Right hindlimb (tissue), 1 donor: ENCODE results near the gene ATP2A2.
"Not testable (repeated sequence)": the region's sequence is repeated elsewhere in the genome, so short reads cannot be mapped to it uniquely, and the experiment has no call there.

Experiments used
- DNase-seq: peaks from one replicate; pipeline ENCODE4 v3.0.0-alpha.2; 2018

ATP2A2 gene

DNA sequence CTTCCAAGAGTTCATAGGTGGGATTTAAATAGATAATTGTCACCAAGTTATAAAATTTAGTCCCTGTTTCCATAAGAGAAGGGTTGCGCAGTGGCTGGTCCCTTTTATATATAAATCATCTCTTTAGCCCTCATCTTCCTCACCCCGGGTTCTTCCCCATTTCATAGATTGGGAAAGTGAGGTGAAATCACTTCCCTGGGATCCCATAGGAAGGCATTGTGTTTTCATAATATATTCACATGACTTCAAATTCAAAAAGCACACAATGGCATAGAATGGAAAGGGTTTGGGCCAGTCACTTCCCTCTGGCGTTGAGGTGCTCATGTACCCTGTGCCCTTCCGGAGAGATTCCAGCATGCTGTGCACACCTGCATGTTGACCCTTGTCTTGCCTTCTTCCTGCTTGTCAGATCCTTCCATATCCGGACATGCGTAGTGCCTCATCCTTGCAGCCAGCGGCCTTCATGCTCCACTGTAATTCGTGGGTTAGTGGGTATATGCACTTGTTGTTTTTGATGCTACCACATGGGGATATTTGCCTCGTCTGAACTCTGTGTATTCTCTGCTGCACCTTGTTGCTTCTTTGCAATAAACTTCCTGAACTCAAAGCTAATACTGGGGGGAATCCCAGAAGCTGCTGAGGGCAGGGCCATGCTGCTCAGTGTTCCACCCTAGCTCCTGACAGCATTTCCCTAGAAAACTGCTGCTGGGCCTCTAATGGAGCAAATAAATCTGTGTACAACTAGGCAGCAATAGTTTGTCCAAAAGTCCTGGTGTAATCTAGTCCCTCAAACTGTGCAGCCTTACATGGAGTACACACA lies 62.9 kb downstream of the ATP2A2 start:
- no peak for DNase-seq

DNA sequence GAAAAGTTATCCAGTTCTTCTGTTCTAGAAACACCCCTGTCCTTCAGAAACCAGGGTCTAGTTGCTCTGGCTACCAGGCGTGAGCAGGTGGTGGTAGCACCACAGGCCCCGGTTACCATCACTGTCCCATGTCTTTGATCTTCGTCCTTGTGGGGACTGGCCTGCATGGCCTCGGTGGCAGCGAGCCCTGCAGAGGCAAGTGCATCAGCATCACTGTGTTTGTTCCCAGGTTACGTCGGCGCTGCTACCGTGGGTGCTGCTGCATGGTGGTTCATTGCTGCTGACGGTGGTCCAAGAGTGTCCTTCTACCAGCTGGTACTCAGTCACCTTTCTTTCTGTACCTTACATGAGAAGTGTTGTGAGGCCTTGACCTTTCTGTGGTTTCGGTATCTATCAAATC lies 63.6 kb downstream of the ATP2A2 start:
- DNase-seq: no peak

DNA sequence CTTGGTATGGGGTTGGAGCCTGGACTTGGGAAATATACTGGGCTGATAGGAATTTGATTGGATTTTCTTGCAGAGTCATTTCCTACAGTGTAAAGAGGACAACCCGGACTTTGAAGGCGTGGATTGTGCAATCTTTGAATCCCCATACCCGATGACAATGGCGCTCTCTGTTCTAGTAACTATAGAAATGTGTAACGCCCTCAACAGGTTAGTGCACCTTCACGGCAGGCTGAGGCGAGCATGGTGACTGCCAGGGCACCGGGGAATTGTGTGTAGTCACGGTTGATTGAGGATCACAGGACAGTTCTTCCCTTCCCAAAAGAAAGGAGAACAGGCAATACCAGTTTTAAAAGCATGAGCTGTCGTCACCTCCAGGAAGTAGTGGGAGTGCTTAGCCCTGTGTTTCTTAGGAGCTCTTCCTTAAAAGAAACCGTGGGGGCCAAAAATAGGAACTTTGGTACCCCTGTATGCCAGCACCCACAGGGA lies 64.2 kb downstream of the ATP2A2 start:
- DNase-seq: no peak

DNA sequence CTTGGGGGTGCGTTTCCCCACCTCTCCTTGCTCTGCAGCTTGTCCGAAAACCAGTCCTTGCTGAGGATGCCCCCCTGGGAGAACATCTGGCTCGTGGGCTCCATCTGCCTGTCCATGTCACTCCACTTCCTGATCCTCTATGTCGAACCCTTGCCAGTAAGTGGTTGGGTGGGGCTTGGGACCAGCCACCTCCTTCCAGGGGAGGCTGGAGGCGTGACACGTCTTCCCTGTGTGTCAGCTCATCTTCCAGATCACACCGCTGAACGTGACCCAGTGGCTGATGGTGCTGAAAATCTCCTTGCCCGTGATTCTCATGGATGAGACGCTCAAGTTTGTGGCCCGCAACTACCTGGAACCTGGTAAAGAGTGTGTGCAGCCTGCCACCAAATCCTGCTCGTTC lies 64.9 kb downstream of the ATP2A2 start:
- no peak for DNase-seq

DNA sequence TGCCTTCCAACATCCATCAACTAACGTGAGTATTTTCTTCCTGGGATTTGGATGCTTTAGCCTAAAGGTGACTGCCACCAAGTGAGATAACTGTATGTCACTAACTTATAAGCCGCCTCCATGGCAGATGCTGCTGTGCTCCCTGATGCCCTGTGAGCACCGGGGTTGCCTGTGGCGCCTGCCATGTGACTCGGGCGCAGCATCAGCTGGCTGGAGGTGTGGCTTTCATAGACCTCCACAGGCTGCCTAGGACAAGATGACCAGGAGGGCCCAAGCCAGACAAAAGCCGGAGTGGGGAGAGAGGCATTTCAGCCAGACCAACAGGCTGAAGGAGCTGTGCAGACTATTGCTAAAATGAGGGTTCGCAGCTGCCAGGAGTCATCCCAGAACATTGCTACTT lies 66.7 kb downstream of the ATP2A2 start:
- DNase-seq: no peak

DNA sequence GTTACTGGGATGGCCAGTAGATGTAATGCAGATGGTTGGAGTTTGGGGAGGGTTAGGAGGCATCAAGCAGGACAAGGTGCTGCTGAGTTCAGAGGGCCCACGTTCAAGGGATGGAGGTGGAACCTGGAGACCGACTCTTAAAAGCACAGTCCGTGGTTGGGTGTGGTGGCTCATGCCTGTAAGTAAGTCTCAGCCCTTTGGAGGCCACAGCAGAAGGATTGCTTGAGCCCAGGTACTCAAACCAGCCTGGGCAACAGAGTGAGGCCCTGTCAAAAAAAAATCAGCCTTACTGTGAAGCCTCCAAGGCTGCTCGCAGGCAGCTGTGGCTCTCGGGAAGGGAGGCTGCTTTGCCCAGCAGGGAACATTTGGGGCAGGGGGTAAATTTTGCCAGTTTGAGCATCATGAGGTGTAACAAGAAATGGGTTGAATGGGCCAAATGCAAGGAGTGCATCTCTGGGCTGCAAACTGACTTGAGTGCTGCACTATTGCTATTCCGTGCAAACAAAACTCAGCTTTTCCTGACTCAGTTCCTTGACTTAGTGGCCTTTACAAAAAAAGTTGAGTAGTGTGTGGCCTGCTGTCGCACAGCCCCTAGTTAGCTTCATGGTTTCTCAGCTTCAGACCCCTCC lies 67.5 kb downstream of the ATP2A2 start:
- no peak for DNase-seq

DNA sequence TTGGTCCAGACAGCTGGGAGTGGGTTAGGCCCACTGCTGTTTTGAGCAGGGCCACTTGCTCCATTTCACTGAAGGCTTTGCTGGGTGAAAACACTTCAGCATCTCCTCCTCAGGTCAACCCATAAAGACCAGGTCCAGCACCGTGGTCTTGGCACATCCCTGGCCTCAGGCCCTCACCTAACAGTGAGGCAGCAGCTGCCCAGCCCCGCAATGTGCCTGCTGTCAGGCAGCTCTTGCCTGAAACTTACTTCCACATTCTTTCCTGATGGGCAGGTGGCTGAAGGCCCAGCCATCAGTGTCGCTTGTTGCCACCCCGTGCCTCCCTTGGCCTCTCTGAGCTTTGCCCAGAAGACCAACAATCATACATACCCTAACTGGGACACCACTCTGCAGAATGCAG lies 68.0 kb downstream of the ATP2A2 start:
- DNase-seq: no peak

DNA sequence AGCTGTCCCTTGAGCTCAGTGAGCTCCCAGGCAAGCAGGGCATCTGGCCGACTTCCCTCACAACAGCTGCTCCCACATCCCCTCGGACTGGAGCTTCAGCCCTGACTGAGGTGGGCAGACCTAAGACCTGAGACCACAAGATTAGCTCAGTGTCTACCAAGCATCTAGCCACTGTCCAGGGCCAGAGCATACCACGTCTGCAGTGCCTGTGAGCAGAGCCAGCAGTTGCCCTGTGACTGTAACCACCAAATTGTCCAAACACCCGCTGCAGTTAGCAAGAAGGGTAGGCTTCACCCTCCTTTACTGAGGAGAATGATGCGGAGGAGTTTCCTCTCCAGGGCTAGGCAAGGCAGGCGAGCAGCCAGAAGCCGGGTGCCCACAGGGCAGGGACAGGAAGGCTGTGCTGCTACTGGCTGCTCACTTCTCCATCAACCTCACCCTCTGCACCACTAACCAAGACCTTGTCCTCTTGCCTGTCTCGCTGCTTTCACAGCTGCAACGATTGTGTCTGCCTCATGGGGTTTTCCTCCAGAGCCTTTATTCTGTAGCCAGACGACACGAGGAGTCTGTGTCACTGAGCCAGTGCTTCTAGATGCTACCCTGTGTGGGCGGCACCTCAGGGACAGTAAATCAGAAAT lies 68.6 kb downstream of the ATP2A2 start:
- DNase-seq: no peak

DNA sequence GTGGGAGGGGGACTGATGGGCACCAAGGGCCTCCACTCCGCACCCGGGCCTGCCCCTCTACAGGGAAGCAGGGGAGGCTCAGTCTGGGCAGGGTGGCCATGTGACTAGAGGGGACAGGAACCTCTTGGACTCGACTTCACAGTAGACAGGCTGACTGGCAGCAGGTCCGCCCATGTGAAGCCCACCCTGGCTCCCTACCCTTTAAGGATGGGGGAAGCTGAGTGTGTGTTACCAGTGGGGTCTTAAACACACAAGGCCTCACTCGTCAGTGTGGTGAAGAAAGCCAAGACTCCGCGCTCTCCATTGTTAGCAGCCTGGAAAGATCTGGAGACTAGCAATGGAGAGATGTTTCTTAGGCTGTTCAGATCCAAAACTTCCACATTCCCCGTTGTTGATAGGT lies 70.1 kb downstream of the ATP2A2 start:
- no peak for DNase-seq

DNA sequence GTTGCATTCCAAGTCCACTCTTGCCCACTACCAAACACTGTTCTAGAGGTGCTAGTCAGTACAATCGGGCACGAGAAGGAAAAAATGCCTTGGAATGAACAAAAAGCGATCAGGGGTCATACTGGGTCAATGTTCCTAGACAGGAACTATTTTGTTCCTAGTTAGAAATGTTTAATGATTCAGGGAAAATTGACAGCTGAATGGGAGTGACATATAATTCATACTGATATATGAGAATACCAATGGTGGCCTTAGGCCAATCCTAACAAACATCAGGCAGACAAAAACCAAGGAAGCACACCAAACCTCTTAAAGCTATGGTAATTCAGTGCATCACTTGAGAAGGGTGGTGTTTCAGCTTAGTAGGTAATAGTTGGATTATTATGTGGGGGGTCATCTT lies 71.4 kb downstream of the ATP2A2 start:
- DNase-seq: no peak

DNA sequence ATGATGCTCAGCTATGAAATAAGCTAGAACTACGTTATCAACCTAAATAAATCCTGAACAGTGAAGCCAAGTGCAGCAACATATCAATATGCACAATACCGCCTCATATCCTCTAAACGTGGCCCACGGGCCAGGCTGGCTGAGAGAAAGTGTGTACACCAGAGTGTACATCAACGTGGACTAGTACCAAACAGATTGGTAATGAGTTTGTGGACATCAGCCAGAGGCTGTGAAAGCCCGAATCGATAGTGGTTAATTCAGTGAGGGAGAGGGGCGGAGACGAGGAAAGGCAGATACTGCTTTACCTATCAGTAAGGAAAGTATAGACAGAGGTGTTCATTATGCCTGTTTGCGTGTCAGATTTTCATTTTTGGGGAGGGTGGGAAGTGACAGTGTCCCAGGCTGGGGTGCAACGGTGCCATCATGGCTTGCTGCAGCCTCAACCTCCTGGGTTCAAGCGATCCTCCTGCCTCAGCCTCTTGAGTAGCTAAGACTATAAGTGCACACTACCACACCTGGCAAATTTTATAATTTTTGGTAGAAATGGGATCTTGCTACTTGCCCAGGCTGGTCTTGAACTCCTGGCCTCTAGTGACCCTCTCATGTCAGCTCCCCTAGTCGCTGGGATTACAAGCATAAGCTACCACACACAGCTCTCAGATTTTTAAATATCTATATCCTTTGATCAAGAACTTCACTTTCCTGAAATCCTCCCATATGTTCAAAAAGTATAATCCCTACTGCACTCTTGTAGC lies 72.3 kb downstream of the ATP2A2 start:
- DNase-seq: no peak

DNA sequence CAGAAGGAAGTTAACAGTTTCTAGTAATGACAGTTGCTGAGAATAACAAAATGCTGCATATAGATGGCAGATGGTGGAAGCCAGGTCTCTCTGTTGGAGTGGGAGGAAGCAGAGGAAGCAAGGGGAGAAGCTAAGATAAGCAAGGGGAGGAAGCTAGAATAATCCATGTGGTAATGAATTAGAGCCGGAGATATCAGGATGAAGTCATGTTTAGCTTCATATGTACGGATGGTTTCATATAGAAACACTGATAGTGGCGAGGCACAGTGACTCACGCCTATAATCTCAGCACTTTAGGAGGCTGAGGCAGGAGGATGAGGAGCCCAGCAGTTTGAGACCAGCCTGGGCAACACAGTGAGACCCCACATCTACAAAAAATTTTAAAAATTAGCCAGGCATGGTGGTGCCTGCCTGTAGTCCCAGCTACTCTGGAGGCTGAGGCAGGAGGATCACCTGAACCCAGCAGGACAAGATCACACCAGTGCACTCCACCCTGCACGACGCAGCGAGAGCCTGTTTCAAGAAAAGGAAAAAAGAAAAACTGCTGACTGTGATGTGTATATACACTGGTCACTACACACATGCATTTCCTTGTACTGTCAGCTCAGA lies 73.2 kb downstream of the ATP2A2 start:
- DNase-seq: no peak

DNA sequence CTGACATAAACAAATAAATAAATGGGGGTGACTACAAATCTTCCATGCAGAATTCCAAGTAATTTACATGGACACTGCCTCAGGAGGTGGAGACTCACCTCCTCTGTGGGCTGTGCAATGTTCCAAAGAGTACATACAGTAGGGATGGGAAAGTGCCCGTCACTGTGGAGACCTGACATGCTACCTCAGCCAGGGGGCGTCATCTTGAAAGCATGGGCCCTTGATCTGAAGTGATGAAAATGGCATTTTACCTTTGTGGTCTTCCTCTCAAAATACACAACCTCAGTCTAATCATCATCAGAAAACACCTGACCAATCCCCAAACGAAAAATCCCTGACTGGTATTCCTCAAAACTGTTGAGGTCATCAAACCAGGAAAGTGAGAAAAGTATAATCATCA lies 74.0 kb downstream of the ATP2A2 start:
- no peak for DNase-seq

DNA sequence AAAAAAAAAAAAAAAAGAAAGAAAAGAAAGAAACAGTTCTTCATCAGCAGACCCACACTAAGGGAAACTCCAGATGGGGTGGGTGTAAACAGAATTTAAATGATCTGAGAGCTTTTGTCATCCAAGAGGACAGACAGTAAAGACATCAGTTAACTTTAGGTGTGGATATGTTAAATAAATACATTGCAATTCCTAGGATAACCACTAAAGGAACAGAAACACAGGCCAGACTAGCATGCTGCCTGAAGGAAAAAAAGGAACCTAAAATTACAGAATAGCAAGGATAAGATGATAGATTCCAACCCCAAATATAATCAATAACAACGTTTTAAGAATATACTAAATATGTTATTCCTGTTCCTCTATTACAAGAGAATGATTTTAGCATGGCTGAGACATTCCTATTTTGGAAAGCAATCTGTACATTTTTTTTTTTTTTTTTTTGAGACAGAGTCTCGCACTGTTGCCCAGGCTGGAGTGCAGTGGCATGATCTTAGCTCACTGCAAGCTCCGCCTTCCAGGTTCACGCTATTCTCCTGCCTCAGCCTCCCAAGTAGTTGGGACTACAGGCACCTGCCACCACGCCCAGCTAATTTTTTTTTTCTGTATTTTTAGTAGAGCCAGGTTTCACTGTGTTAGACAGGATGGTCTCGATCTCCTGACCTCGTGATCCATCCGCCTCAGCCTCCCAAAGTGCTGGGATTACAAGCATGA lies 77.5 kb downstream of the ATP2A2 start:
- DNase-seq: not testable (repeated sequence)

DNA sequence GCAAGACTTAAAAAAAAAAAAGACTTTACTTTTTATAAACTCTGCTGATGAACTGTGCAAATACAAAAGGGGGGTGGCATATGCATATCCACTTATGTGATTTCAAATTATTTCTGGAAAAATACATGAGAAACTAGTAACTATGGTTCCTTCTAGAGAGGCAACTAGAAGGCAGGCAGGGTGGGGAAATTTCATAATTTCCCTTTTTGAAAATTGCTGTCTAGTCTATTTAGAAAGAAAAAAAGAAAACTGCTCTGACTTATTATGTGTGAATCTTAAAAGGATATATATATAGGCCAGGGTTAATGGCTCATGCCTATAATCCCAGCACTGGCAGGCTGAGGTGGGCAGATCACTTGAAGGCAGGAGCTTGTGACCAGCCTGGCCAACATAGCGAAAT lies 80.2 kb downstream of the ATP2A2 start:
- no peak for DNase-seq

DNA sequence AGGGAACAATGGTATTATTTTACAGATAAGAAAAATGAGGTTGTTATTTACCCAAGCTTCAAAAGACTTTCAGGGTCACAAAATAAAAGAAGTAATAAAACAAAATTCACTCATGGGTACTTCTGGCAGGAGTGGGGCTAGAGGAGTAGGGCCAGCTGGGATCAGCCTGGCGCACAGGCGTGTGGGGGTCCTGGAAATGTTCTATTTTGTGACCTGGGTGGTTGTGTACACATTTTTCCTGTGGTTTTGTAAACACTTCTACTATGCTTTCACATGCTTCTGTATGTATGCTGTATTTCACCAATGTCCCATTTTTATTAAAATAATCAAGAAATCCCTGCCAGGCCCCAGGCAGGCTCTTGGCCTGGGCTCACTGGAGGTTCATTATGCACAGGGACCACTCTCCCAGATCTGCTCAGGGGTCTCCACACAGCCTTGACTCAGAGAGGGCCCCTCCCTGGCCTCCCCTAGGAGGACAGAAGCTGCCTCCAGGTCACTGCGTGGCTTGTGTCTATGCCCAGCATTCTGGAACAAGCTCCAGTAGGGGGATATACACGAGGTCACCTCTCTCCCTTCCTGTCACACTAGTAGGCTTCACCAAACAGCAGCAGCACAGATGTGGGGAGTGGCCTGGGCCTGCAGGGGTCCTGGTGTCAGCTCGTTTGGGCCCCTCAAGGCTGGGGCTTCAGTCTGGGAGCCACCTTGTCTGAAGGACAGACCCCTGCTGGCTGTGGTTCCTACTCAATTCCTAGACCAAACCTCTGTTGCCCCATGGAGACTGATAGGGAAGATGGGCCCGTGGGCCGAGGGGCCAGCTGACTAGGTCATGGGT lies 84.7 kb downstream of the ATP2A2 start:
- no peak for DNase-seq

DNA sequence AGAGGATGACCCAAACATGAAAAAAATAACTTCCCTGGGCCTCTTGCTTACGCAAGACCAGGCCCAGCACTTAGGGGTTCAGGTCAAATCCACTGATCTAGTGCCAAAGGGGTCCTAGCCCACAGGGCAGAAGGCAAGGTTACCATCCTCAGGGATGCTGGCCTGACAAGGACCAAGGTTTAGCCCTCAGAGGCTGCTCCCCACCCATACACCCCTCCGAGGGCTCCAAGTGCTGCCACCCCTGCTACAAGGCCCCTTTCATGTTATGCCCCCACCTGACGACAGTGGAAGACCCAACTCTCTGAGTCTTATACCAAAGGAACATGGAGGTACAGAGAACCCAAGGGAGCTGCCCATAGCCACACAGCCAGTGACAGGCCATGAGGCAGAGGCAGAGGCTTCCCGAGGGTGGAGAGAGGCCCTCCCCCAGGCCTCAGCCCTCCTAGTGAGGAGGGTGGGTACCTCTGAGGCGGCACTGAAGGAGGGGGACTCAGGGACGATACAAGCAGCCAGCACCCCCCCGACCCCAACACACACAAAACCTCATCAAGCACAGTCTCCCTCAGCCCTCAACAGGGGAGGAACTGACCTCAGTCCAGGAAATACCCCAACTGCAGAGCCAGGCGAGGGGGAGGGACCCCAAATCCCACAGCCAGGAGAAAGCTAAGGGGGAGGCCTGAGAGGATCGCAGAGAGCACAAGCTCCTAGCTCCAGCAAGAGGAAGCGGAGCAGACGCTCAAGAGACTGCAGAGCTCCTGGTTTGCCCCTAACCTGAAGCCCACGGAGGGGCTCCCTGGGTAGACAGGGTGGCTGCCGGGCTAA lies 85.5 kb downstream of the ATP2A2 start:
- DNase-seq: no peak

DNA sequence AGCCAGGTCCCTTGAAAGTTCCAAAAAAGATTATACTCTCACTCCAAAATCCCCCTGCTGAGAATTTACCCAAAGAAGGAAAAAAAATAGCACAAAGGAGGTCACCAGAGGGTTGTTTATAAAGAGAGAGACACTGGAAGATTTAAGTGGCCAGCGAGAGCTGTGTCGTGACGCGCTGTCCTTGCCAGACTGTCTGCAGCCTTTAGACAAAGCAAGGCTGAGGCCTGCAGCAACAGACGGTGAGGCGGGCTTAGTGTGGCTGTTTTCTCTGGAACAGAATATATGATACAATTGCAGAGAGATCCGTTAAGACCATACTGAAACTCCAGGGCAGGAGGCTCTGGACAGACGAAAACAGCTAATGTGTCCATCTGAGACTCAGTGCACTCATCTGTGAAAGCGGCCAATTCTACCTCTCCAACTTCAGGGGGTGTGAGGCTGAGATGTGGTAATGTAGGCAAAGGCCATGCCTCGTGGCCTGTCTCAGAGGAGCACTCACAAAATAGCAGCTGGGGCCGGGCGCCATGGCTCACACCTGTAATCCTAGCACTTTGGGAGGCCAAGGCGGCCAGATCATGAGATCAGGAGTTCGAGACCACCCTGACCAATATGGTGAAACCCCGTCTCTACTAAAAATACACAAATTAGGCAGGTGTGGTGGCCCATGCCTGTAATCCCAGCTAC lies 86.3 kb downstream of the ATP2A2 start:
- DNase-seq: no peak

DNA sequence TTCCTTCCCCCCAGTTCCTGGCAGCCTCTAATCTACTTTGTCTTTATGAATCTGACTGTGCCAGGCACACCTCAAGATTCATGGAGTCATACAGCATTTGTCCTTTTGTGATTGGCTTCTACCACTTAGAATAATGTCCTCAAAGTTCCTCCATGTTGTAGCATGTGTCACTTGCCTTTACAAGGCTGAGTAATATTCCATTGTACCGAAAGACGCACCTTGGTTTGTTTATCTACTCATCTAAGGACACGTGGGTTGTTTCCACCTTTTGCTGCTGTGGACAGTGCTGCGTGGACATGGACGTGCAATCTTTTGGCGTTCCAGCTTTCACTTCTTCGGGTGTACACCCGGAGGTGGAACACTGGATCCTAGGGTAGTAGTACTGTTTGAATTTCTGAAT lies 88.9 kb downstream of the ATP2A2 start:
- DNase-seq: no peak
